T-cell (primary cell): Measurements from ENCODE around the gene TCF7L2. TPM values are rescaled to one million over a fixed set of nuclear protein-coding genes. Genes with fewer than 3 reads are reported as not detected.
A peak's percentile ranks its signal among the peaks of the same experiment; 100 is the strongest.

Experiments
- ATAC-seq, 4 experiments: fragments of 200-7000 bp in 3 of 4; fragments of 150-1000 bp in 1 of 4; cut with Tn5 transposase; replicated peaks in 1 of 4; 1 replicate in 3 of 4; 2 replicates in 1 of 4; pipeline ENCODE4 v1.10.0; 2021; ENCODE audit warnings: moderate library complexity in 3 of 4, mild to moderate bottlenecking in 2 of 4, moderate number of reproducible peaks in 1 of 4
- CTCF ChIA-PET, 2 donors: fragments of 300-600 bp; sonication (Branson Sonifier 250); formaldehyde crosslinking; loops; one replicate each; lab custom pipeline; 2022; ENCODE audit warnings: antibody characterized with exemption in 2 of 2; lab: Charles Lee
- POLR2A ChIA-PET, 2 donors: fragments of 300-600 bp; sonication (Branson Sonifier 250); formaldehyde crosslinking; loops; one replicate each; lab custom pipeline; 2022; ENCODE audit warnings: antibody characterized with exemption in 2 of 2; lab: Charles Lee
- DNase-seq, 35 experiments: peaks; one replicate each; pipeline versions ENCODE4 v3.0.0 to v3.0.0-alpha.2; 2013 to 2023
- H3K27ac ChIP-seq: one replicate; pipeline ENCODE4 v1.5.1; 2013; ENCODE audit warnings: low read length
- H3K27me3 ChIP-seq, 2 experiments: replicated peaks in 1 of 2; 1 replicate in 1 of 2; 2 replicates in 1 of 2; pipeline versions ENCODE4 v1.6.1 to v1.7.0; 2013; ENCODE audit warnings: low read length in 1 of 2, mixed read lengths in 1 of 2; ENCODE audit not compliant: control insufficient read depth in 2 of 2, insufficient read depth in 2 of 2; ENCODE audit errors: extremely low read depth in 1 of 2
- H3K36me3 ChIP-seq, 2 donors: 1 replicate in 1 of 2; 2 replicates in 1 of 2; pipeline versions ENCODE4 v1.6.1 to v1.7.0; 2013; ENCODE audit warnings: low read length in 1 of 2; ENCODE audit not compliant: control insufficient read depth in 2 of 2, insufficient read depth in 1 of 2; ENCODE audit errors: extremely low read depth in 1 of 2
- H3K4me1 ChIP-seq, 2 experiments: 1 replicate in 1 of 2; 2 replicates in 1 of 2; pipeline versions ENCODE4 v1.6.1 to v1.7.0; 2013; ENCODE audit warnings: low read length in 2 of 2, mixed read lengths in 1 of 2; ENCODE audit not compliant: insufficient read depth in 2 of 2, control insufficient read depth in 1 of 2; ENCODE audit errors: extremely low read depth in 1 of 2
- H3K4me3 ChIP-seq, 2 donors: 1 replicate in 1 of 2; 2 replicates in 1 of 2; pipeline versions ENCODE4 v1.5.1 to v1.7.0; 2013; ENCODE audit warnings: mild to moderate bottlenecking in 2 of 2, low read length in 1 of 2, moderate library complexity in 1 of 2; ENCODE audit not compliant: control insufficient read depth in 1 of 2; ENCODE audit errors: extremely low read depth in 1 of 2
- H3K9me3 ChIP-seq: 2 replicates; pipeline ENCODE4 v1.7.0; 2013
- H3K27ac Mint-ChIP-seq, 2 donors: one replicate each; pipeline ENCODE4 v1.8.0; 2020 to 2021; ENCODE audit warnings: mild to moderate bottlenecking in 2 of 2, mixed read lengths in 2 of 2
- H3K27me3 Mint-ChIP-seq, 2 donors: one replicate each; pipeline ENCODE4 v1.8.0; 2021 to 2022; ENCODE audit warnings: mixed read lengths in 2 of 2
- H3K36me3 Mint-ChIP-seq: one replicate; pipeline ENCODE4 v1.8.0; 2021; ENCODE audit warnings: mixed read lengths
- H3K4me1 Mint-ChIP-seq, 3 donors: one replicate each; pipeline ENCODE4 v1.8.0; 2020 to 2022; ENCODE audit warnings: mixed read lengths in 3 of 3, mild to moderate bottlenecking in 1 of 3
- H3K4me3 Mint-ChIP-seq, 3 donors: one replicate each; pipeline ENCODE4 v1.8.0; 2020 to 2022; ENCODE audit warnings: mild to moderate bottlenecking in 3 of 3, mixed read lengths in 3 of 3, moderate library complexity in 3 of 3
- H3K9me3 Mint-ChIP-seq, 3 donors: one replicate each; pipeline ENCODE4 v1.8.0; 2020 to 2022; ENCODE audit warnings: mixed read lengths in 3 of 3
- WGBS: methylation state at CpG from one replicate; pipeline ENCODE4 v1.1.5; 2013; ENCODE audit warnings: missing lambda C conversion rate; ENCODE audit not compliant: insufficient coverage; 5-methylcytosine and 5-hydroxymethylcytosine counted together
- total RNA-seq, 35 experiments: library from RNA in 6 of 35; stranded (reverse) in 6 of 35; fragments of 120-200 nt in 1 of 35; gene quantifications; one replicate each; pipeline versions ENCODE4 v1.2.1 to v1.2.4 and lab custom pipeline; 2013 to 2026

Gene TCF7L2
- total RNA-seq, 5 donors from 2014 or later (not counting 1 experiment from before 2014, with no cell fraction given) = 2.6 to 6.2 (median 3.3) TPM

GRCh38 chr10:112951359-112952281 lies 1.6 kb downstream of the TCF7L2 start:
- POLR2A ChIA-PET = no interaction called here
- H3K27me3 Mint-ChIP-seq = peaks cover 8 to 33% of the 10 kb centered on the region in 2 donors

GRCh38 chr10:112952282-112953173 lies 2.5 kb downstream of the TCF7L2 start:
- H3K4me3 Mint-ChIP-seq = peak overlapping the region; percentile 91 to 95 (median 94)
- peaks cover 10 to 24% of the 10 kb centered on the region in 2 experiments for H3K4me1 ChIP-seq
- ATAC-seq (no peak), DNase-seq (peak in 1 of 35 experiments; percentile 4)
- 18% methylated on average over 37 of the region's 59 CpGs for WGBS
- peaks cover 11 to 41% of the 10 kb centered on the region in 2 donors for H3K27me3 Mint-ChIP-seq
- H3K27ac ChIP-seq = no peak overlapping the region
- H3K4me3 ChIP-seq = peak overlapping the region; percentile 74 to 90
- peaks cover 28 to 45% (median 34%) of the 10 kb centered on the region in 3 donors for H3K4me1 Mint-ChIP-seq
- no peaks in the 10 kb centered on the region for H3K36me3 ChIP-seq
- no peaks in the 10 kb centered on the region for H3K9me3 Mint-ChIP-seq
- H3K9me3 ChIP-seq = no peaks in the 10 kb centered on the region
- no peak overlapping the region for H3K27ac Mint-ChIP-seq
- ChIA-PET CTCF (no interaction called here), POLR2A (no interaction called here)
- peaks cover 0 to 28% of the 10 kb centered on the region in 2 experiments for H3K27me3 ChIP-seq
- no peaks in the 10 kb centered on the region for H3K36me3 Mint-ChIP-seq

More at GRCh38 chr10:112951359-112952281, 1.6 kb downstream of the TCF7L2 start:
- Histone ChIP-seq H3K4me1 (peaks cover 10 to 24% of the 10 kb centered on the region in 2 experiments), H3K27me3 (peaks cover 0 to 29% of the 10 kb centered on the region in 2 experiments), H3K36me3 (no peaks in the 10 kb centered on the region), H3K27ac (peak overlapping the region; percentile 23), H3K4me3 (peak overlapping the region; percentile 74 to 90), H3K9me3 (no peaks in the 10 kb centered on the region)
- Mint-ChIP-seq H3K9me3 (no peaks in the 10 kb centered on the region), H3K27ac (peak overlapping the region; percentile 74 to 83), H3K36me3 (no peaks in the 10 kb centered on the region), H3K4me1 (peaks cover 28 to 45% (median 34%) of the 10 kb centered on the region in 3 donors), H3K4me3 (peak overlapping the region; percentile 91 to 95 (median 94))
- ATAC-seq (peak; percentile 25 to 37 (median 36)), DNase-seq (peak in 33 of 35 experiments; percentile 4 to 64 (median 29))
- CTCF ChIA-PET = no interaction called here
- under 1% methylated on average over 21 of the region's 65 CpGs for WGBS

DNA sequence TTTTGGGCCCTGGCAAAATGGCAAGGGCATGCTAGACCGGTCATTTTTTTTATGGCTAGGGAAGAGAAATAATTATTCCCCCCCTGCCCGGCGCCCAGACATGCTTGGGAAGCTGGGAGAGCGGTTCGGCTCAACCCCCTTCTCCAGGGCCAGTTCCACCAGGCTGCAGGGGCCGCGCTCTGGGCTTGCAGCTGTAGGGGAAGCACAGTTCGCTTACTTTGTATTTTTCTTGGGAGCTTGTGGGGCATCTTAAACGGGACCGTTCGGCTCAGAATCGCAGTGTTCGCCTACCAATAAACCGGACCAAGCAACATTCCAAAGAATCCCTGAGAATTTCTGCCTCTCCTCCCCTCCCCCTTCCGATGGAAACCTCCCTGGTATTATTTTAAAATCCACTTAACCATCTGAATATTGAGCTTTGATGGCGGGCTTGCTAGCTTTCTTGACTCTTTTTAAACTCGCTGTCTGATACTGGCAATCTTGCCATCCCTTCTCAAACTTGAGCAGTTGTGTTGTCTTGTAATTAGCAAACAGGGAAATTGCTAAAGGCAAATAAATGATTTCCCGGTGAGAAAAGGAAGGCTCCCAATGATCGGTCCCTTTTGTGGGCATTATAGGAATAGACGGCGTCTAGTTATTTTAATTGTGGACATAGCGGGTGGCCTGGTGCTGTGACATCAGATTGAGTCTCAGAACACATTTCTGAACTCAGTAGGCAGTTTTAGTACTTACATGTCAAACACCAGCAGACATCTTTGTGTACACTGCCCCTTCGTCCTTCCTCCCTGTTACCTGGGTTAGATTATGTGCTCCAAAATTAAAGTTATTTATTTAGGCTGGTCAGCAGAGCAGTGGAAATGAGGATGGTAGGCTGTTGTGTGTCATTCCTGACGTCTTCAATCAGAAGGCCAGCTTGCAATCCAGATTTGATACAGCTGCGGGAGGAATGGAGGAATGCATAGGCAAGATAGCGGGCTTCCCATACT lies 3.4 kb downstream of the TCF7L2 start:
- H3K9me3 Mint-ChIP-seq = no peaks in the 10 kb centered on the region
- ChIA-PET CTCF (no interaction called here), POLR2A (no interaction called here)
- Histone ChIP-seq H3K4me1 (peaks cover 10 to 24% of the 10 kb centered on the region in 2 experiments), H3K36me3 (no peaks in the 10 kb centered on the region), H3K27me3 (peaks cover 0 to 28% of the 10 kb centered on the region in 2 experiments), H3K27ac (no peak overlapping the region), H3K4me3 (no peak overlapping the region), H3K9me3 (no peaks in the 10 kb centered on the region)
- DNase-seq (no peak), ATAC-seq (no peak)
- no peak overlapping the region for H3K27ac Mint-ChIP-seq
- no peaks in the 10 kb centered on the region for H3K36me3 Mint-ChIP-seq
- H3K4me1 Mint-ChIP-seq = peaks cover 28 to 45% (median 34%) of the 10 kb centered on the region in 3 donors
- WGBS = 88% methylated on average over 13 of the region's 26 CpGs
- H3K4me3 Mint-ChIP-seq = peak overlapping the region; percentile 77 to 95 (median 82)
- peaks cover 11 to 42% of the 10 kb centered on the region in 2 donors for H3K27me3 Mint-ChIP-seq

DNA sequence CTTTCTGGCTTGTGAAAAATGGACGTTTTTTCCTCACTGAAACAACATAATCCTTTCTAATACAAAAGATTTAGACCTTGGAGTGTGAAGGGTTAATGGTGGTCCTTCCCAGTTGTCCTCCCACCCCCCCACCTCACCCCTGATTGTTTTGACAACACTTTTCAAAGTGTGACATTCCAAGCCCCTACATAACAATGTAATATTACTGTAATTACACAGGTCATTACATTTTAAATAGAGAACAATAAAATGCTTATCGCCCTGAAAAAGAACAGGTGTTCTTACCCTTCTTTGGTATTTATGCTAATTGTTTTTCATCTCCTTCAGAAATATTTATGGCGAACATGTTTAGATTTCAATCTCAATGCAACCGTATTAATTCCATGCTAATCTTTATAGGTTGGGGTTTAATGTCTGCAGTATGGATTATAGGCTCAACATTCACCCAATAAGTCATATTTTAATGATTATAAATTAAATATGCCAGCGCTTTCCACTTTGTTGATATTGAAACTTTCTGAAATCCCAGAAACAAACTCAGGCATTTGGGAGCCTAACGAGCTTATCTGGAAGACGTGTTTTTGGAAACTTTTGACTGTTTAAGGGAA lies 5.0 kb downstream of the TCF7L2 start:
- Mint-ChIP-seq H3K27me3 (peaks cover 12 to 42% of the 10 kb centered on the region in 2 donors), H3K9me3 (no peaks in the 10 kb centered on the region), H3K4me1 (peaks cover 20 to 32% (median 25%) of the 10 kb centered on the region in 3 donors), H3K36me3 (peaks cover under 1% of the 10 kb centered on the region), H3K27ac (no peak overlapping the region), H3K4me3 (no peak overlapping the region)
- H3K27me3 ChIP-seq = peaks cover 2 to 25% of the 10 kb centered on the region in 2 experiments
- no peaks in the 10 kb centered on the region for H3K36me3 ChIP-seq
- no peak for ATAC-seq
- no peak overlapping the region for H3K4me3 ChIP-seq
- no peaks in the 10 kb centered on the region for H3K9me3 ChIP-seq
- H3K4me1 ChIP-seq = peaks cover 8 to 24% of the 10 kb centered on the region in 2 experiments
- no peak overlapping the region for H3K27ac ChIP-seq
- ChIA-PET POLR2A (interaction anchor here (0.5 to 0.7 kb wide), 2 partner anchors 36 to 595 kb away, joined by 3 read pairs; no protein-coding TSS in a partner anchor), CTCF (no interaction called here)
- DNase-seq = no peak
- 78% methylated on average over 2 of the region's 7 CpGs for WGBS

DNA sequence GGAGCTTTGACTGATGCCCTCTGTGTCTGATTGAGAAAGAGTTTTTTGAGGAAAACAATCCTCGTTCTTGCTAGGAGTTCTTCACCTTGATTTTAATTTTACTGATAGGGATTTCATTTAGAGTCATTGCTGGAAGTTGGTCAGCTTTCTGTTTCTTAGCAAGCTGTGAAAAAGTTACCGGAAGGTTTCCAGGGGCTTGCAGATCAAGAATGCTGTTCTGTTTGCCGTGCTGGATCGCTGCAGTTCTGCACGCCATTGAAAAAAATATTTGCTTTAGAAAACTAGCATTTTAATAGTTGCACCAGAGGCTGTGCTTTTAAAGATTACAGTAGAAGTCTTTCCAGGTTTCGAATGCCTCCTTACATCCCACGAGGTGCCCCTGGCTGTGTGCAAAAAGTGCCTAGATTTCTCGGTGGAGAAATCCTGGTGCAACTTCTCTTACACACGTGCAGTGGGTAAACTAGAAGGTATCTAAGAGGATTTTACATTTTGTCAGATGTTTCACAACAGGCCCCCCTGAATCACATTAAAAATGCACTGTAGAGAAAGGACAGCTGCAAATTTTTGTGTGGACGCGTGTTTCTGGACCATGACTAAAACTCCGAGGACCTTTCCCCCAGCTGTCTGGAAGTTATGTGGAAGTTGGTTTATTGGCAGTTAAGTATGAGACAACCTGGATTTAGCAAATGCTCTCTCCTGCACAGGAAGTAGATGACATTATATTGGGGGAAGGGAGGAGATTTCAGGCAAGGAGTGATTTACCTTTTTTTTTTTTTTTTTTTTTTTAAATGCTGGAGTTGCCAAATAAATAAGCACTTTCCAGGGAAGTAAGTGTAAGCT lies 5.8 kb downstream of the TCF7L2 start:
- CTCF ChIA-PET = no interaction called here
- POLR2A ChIA-PET = interaction anchor here (0.5 to 0.6 kb wide), 2 partner anchors 25 to 595 kb away, joined by 3 to 4 read pairs; no protein-coding TSS in a partner anchor

More for the DNA sequence above, 5.8 kb downstream of the TCF7L2 start:
- Histone ChIP-seq H3K4me1 (peaks cover 8 to 17% of the 10 kb centered on the region in 2 experiments), H3K9me3 (no peaks in the 10 kb centered on the region), H3K4me3 (no peak overlapping the region), H3K27ac (no peak overlapping the region), H3K36me3 (no peaks in the 10 kb centered on the region), H3K27me3 (peaks cover 2 to 24% of the 10 kb centered on the region in 2 experiments)
- DNase-seq (no peak), ATAC-seq (no peak)
- Mint-ChIP-seq H3K36me3 (peaks cover 4% of the 10 kb centered on the region), H3K4me3 (no peak overlapping the region), H3K4me1 (peaks cover 15 to 24% (median 20%) of the 10 kb centered on the region in 3 donors), H3K27ac (no peak overlapping the region), H3K27me3 (peaks cover 16 to 39% of the 10 kb centered on the region in 2 donors), H3K9me3 (no peaks in the 10 kb centered on the region)
- 10% methylated on average over 2 of the region's 12 CpGs for WGBS
